Left hindlimb (tissue), 1 donor: ENCODE data around the gene PXDN.
"Not testable (repeated sequence)": the region's sequence is repeated elsewhere in the genome, so short reads cannot be mapped to it uniquely, and the experiment has no call there.

Source experiments
- DNase-seq: peaks from one replicate; pipeline ENCODE4 v3.0.0-alpha.2; 2018

The PXDN gene

GRCh38 chr2:1679488-1680039, 64.8 kb downstream of the PXDN start:
- DNase-seq: not testable (repeated sequence)

DNA sequence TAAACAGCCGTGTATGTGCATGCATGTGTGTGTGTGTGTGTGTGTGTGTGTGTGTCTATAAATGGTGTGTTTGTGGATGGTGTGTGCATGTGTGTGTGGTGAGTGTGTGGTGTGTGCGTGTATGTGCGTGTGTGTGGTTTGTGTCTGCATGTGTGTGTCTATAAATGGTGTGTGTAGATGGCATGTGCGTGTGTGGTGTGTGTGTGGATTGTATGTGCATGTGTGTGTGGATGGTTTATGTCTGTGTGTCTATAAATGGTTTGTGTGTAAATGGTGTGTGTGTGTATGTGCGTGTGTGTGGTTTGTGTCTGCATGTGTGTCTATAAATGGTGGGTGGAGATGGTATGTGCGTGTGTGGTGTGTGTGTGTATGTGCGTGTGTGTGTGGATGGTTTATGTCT, 65.2 kb downstream of the PXDN start:
- DNase-seq: not testable (repeated sequence)

GRCh38 chr2:1678609-1679008, 65.7 kb downstream of the PXDN start:
- no peak for DNase-seq

DNA sequence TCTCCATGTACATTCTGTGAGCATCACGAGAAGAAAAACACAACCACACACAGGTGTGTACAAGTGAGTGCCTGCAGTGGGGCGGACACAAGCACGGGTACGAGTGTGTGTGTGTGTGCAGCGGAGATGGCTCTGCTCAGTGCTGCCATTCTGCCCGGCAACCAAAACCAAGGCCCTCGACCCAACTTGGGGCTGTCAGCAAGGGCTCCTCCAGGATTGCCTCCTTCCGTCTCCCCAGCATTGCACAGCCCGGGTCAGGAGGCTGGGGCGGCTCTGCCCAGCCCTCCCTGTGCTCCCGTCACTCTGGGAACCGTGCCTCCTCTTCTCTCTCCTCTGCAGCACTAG, 66.5 kb downstream of the PXDN start:
- DNase-seq: no peak

DNA sequence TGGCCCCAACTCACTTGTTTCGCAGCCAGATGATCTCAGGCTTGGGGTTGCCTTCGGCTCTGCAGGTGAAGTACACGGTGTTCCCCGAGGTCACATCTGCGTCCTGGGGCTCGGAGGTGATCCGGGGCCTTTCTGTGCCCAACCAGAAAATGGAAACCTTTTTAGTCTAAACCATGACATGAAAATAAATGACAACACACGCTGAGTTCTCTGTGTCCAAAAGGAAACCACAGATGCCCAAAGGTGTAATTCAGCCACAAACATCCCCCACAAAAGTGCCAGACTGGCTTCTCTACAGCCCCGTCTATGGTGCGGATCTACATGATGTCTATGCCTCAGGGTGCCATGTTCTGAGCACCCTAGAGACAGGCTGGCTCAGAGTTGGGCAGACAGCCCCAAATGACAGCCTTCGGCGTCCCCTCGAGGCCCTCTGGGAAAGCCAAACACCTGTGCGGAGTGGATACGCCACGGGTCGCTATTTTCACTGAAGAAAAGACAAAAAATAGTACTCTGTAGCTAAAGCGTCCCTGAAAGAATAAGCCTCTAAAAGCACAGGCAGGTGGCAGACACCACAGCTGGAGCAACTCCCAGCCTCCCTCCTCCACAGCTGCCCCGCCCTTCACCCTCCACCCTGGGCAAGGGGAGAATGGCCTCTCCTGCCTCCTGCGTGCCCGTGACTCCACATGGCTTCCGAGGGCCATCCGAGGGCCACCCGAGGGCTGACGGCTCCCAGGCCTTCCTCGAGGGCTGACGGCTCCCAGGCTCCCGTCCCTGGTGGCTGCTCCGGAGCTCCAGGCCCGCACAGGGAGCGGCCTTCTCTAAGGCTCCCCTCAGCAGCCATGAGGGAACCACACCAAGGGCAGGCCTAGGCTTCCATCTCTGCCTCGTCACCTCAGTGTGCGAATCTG, 67.1 kb downstream of the PXDN start:
- DNase-seq: no peak

- no peak for DNase-seq
Measured at GRCh38 chr2:1676091-1676912, 68.0 kb downstream of the PXDN start.

DNA sequence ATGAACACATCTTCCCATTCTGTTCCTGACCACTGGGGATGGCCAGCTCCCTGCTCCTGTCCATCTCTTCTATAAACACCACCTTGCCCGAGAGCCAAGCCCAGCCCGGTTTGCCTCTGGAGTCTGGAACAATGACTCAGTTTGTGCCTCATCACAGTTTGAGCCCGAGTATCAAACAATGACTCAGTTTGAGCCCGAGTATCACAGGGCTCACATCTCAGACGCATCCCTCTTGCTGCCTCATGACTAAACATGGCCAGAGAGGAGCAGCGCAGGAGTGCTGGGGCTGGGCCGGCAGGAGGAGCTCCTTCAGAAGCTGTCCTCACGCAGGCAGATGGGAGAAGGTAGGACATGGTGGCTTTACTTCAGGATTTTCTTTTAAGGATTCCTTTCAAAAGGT, 68.7 kb downstream of the PXDN start:
- DNase-seq: no peak

DNA sequence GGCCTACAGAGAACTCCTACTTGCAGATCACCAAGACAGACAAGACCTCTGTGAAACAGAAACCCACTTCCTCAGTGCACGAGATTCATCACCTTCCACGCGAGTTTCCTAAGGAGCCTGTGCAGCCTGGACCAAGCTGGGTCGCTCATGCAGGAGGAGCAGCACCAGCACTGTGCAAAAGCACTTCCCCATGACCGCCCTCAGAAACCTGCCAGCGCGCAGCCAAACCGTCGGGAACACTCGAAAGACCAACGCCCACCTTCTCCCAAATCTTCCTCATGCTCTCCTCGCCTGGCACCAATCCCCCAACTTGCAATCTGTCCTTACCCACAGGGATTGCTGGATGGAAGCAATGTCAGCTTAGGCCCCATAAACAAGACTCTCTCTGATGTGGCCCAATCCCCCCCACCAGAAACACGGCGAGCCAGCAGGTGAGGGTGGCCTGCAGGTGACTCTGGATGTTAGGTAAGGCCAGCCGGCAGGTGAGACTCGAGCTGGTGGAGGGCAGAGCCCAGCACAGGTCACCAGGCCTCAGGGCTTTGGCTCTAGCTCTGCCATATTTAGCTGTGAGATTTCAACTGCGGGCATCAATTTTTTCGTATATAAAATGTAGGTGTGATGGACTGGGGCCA, 69.4 kb downstream of the PXDN start:
- no peak for DNase-seq

DNA sequence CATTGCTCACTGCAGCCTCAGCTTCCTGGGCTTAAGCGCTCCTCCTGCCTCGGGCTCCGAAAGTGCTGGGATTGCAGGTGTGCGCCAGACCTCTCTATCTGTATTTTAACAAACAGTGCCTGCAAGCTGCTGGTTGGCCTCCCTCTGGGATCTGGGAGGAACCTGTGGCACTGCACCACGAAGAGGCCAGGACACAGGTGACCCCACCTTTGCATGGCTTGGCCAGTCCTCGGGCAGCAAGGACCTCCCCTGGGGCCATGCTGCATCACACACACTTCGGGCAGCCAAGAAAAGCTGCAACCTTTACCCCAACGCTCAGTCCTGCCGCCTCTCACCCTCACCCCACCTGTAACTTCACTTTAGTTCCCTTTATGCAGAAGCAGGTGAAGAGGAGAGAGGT, 70.0 kb downstream of the PXDN start:
- no peak for DNase-seq

DNA sequence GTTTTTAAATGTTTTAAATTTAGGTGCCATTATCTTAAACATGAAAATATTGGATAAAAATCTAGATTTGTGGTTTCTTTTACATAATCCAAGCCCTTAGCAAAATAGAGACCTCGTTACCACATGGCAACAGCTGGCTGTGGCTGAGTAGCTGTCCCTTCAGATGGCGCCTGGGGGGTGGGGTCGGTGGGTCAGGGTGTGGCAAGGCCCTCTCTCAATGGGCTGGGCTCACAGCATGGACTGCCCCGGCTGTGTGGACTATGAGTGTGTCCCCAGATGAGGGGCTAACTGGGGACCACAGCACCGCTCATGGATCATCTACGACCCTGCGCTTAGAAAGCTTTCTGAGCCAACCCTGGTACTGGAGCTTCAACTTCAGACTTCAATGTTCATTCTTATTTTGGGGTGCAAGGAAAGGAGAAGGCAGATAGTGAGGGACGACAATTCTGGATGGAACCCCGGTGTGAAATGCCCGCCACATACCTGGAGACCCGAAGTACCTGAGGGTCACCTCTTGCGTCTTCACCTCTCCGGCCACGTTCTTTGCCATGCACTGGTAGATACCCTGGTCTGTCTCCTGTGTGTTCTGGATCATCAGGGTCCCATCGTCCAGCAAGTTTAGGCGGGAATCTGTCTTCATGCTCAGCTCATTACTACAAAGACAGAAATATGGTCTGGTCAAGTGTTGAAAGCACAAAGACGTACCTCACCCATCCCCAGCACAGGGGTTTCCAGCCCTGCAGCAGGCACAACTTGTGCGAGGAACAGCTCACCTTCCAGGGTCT, 71.0 kb downstream of the PXDN start:
- DNase-seq: no peak

GRCh38 chr2:1672738-1673137, 71.6 kb downstream of the PXDN start:
- DNase-seq: no peak

DNA sequence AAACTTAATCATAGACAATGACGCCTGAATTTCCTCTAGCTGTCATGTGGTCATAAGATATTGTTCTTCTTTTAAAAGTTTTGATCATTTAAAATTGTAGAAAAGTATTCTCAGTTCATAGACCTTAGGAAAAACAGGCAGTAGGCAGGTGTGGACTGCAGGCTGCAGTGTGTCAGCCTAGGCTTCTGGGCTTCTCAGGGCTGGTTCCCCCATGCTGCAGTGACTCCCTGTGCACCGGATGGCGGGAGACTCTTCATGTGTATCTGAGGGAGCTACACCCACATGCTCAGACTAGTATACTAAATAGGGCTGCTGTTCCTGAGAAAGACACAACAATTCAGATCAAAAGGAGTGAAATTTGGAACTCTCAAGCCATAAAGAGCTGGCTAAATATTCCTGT, 72.4 kb downstream of the PXDN start:
- no peak for DNase-seq

- no peak for DNase-seq
Measured at GRCh38 chr2:1670636-1671035, 73.7 kb downstream of the PXDN start.

DNA sequence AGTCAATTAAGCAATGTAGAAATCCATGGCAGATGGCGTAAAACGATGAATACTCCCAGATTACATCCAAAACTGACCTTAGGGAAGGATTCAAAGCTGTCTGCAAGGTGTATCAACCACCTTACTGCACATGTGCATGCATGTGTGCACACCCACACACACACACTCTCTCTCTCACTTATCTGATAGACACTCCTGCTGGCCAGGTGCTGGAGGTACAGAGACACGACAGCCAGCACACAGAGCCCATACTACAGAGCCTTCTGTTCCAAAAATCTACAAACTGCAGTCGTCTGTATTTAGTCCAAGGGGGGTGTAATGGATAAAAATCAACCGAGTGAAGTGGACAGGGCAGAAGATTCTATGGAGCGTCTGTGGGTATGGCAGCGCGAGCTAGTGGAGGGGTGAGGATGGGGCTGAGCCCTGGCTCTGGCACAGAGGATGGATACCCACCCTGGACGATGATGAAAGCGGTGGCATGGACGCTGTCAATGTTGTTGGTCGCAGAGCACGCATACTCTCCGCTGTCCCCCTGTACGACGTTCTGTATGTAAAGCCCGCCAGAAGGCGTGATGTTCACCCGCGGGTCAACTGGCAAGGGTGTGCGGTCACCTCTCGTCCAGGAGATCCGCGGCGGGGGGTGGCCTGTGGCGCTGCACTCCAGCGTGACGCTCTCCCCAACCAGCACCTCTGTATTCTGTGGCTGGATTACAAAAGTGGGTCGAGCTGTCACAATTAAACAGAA, 78.4 kb downstream of the PXDN start:
- no peak for DNase-seq

DNA sequence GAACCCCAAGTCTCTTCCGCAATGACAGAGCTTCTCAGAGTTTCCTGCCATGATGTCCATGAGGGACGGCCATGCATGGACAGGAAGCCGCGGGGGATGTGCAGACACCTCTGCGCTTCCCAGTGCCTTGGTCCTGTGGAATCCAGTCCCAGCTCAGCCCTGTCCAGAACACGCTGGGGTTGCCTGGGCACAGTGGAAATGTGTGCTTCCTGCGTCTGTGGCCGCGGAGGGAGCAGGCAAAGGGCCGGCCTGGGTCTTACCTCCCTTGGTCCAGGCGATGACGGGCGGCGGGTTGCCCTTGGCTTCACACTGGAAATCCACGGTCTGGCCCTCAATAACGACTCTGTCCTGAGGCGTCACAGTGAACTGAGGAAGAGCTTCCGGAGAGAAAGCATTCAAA, 79.6 kb downstream of the PXDN start:
- DNase-seq: no peak

- DNase-seq: no peak
Measured at GRCh38 chr2:1664076-1664605, 80.2 kb downstream of the PXDN start.

DNA sequence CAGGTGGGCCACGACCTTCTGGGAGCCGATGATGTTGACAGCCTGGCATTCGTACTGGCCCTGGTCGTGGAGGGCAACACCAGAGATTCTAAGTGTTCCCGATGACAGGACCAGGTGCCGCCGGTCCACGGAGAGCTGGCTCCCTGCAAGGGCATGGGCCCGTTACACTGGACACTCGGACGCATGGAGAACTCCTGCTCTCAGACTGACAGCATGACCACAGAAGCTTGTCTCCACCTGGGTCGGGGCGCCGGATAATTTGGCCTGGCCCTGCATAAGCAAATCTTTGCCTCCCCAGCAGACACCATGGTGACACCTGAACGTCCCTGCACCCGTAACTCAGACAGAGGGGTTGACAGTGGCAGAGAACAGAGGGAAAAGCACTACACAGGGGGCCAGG, 80.7 kb downstream of the PXDN start:
- DNase-seq: no peak

DNA sequence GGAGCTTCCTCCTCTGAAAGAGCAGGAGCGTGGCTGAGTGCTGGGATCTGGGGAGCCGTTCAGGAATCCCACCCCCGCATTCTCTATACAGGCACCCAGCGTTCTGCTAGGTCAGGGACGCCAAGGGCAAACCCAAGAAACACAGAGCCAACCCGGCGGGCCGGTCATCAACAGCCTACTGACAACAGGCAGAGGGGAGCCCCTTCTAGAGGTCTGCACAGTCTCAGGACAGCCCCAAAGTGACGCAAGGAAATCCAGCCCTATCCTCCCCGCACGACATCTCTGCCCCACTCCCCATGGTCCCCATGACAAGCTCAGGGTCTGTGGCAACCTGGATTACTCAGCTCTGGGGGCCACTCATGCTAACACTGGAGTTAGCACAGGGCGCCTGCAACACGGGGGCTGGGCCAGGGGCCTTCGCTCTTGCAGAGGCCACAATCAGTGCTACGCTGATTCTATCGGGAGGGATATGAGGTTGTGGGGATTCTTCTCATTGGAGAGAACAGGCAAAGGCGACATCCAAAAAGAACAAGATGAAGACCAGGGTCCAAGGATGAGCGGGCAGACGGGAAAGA, 81.6 kb downstream of the PXDN start:
- DNase-seq: no peak

GRCh38 chr2:1661891-1662605, 82.3 kb downstream of the PXDN start:
- no peak for DNase-seq
